SKM-1 treated with dmso at 0.1 percent for 144 hours (cell line): ENCODE results near the gene GPC6.

Source experiments
- DNase-seq: peaks from one replicate; lab custom pipeline; 2025; ENCODE audit not compliant: unreplicated experiment; lab: John Stamatoyannopoulos, UW

Gene GPC6

DNA sequence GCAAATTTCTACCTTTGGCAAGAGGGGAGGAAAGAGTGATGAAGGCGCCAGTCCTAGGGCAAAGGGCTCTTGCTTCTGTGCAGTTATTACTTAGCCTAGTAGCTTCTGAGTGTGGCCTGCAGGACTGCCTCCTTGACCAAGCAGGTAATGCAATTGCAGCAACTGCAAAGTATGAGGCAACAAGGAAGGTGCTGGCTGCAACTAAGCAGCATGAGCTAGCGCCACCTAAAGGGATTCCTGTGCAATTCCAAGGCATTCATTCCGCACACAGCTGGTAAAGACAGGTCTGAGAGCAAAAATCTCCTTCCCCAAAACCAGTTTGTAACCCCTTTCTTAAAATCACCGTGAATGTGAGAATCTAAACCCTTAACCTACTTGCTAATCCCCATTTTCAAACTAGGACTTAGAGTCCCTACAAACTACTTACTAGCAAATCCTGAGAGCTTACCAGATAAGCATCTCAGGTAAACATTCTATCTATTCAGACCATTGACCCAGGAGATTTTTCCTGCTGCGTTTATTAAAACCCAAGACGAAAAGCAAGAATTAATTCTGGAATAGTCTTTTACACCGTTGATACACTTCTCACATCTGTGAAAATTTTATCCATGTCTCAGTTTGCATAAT lies 1190.0 kb downstream of the GPC6 start:
- DNase-seq: peak; percentile 38

DNA sequence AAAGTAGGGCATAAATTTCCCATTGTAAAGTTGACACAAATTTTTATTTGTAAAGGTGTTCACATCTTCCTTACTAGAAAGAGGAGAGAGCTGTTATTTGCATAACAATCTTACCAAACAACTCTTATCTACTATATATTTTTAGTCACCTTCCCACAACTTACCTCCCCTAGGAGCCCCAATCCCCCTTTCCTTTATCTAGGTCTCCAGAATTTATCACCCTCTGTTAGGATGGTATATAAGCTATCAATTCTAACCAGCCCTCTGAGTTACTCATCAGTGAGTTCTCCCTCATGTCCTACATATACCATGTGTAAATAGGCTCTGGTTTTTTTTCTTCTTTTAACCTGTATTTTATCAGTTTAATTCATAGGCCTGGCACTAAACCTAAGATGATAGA lies 1190.7 kb downstream of the GPC6 start:
- DNase-seq: no peak

DNA sequence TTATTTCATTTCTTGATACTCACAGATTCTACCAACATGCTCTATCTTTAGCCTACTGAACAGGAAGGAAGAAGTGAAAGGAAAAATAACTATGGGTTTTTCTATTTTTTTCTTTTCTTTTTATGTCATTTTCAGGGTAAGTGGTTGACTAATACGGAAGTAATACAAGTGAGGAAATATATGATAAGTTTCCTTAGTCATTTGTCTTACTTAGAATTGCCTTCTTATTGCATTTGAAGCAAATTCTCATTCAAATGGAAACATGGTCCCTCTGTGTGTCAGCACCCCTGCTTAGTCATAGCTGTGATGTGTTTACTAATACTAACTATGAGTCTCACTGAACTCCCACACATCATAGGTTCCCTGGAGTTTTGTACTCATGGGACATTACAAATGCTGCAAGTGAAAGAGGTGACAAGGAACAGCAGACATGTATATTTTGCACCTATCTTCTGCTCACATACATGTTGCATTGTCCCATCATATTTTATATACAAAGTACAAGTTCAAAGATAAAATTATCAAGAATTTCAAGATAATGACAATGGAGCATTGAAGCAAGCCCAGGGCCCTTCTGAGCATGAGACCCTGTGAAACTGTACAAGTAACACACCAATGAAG lies 1192.8 kb downstream of the GPC6 start:
- DNase-seq: peak; percentile 6

DNA sequence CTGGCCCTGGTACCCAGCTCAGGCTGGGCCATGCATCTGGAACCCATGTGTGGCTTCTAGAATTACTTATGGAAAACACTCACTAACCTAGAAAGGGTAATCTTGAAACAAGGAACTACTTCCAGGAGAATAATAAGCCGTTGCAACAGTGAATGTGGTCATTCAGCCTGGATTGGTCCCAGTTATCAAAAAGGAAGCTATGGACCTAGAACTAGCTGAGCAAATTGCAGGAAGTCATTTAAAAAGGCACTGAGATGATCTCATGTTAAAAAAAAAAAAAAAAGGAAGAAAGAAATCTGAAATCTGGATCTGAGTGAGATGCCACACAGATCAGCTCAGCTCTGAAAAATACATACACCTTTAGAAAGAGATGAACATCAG lies 1193.3 kb downstream of the GPC6 start:
- DNase-seq: peak; percentile 48

DNA sequence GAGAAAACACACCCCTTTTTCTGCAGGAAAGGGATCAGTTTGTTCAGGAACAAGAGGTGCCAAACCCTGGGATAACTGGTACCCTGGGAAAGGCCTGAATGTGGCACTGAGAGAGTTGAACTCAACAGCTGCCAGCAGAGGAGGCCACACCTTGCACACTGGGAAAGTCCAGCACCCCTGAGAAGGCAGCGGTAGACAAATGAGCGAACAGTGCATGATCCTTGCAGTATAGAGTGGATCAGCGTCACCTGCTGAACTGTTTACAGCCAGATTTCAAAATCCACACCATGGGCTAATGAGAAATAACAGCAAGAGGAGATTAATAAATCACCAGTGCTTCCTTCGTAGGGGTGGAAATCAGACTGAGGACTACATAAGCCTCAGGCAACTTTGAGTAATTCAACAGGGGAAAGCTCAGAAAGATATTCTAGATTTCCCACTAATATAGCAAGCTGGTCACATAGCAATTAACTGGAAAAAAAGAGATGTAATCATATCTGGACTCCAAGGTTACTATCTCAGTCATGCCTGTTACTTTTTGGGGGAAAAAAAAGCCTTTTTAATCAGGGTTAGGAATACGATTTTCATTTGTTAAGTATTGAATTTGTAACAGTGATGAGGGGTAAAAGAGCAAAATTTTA lies 1200.8 kb downstream of the GPC6 start:
- DNase-seq: no peak

DNA sequence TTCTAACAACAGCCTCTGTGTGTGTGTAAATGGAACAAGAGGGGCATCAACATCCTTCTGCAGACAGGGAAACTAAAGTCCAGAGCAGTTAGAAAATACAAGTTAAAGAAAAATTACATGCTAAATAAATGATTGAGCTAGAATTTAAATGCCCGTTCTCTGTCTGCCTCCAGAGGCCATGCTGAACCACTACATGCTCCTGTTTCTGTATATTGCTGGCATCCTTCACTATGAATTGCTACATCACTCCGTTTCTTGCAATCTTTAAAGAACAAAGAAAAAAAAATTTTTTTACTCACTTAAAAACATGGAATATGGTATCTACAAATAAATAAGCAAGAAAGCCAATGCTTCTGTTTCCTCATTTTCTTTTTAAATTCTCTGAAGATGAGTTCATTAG lies 1205.0 kb downstream of the GPC6 start:
- DNase-seq: no peak

DNA sequence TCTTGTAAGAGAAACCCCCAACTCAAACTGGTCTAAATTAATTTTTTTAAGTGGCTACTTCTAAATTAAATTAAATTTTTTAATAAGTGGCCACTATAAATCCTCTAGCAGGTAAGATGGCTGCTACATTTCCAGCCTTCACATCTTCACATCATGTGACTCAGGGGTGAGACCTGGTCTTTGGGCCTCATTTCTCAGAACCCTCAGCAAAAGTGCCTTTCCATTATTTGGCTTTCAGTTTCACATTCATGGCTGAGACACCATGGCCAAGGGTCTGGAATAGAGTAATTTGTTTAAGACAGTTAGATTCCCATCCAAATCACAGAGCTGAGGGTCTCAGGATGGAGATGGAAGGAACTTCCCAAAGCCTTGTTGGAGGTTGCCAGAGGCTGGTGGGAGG lies 1205.4 kb downstream of the GPC6 start:
- DNase-seq: no peak

DNA sequence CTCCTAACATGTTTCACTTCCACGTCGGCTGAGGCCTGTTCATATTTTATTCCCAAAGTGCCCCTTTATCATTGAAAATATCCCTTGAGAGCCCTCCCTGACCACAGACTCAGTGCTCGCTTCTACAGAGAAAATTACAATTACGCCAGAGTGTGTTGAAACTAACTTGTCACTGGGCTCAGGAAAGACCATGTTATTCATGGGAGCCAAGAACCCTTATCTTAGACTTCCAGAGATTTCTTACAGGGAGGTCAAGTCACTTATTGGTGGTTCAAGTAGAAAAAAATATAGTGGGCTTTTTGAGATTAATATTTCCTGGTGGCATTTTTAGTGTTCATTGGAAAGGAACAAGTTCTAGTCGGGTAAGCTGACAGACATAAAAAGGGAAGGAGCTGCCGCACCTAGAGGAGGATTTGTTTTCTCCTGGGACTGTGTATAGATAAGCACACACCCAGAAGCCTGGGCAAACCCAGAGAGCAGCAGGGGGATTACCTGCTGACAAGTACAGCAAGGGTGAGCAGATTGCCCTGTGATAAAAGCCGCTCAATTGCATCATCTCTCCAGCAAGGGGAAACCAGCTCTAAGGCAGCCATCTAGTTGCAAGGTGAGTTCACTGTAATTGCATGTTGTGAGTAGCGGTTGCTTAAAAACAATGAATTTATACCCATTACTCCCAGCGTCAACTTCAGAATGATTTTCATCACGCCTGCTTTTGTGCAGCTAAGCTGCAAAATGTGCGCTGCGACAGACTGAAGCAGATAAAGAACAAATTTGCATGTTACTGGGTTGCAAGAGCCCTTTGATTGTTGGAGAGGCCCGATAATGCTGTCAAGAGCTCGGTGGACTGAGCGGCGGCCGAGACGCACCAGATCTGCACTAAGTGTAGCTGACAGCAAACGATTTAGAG lies 1206.7 kb downstream of the GPC6 start:
- DNase-seq: peak; percentile 29

DNA sequence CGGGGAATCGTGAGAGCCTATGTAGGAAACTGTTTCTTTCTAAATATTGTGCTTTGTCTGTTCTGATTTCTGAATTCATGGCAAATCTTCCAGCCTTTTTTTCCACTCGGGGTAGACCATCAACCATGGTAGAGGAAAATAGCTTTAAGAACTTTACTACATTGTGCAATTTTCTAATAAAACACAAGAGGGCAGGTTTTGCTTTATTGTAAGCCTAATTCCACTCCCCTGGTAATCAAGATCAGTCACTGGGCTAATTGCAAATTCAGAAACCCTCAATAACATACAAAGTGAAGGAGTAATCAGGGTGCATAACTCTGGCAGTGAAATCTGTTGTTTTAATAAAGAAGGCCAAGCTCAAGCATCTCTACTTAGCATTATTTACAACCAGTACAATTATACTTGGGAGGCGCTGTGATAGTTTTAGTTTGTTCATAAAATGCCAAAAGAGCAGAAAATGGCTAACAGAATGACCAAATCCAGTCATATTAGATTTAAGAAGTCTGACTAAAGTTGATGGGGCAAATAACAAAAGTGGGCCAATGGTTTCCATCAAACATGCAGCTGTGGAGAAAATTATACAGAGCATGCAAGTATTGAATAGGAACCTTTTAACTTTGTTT lies 1209.1 kb downstream of the GPC6 start:
- peak; percentile 43 for DNase-seq

DNA sequence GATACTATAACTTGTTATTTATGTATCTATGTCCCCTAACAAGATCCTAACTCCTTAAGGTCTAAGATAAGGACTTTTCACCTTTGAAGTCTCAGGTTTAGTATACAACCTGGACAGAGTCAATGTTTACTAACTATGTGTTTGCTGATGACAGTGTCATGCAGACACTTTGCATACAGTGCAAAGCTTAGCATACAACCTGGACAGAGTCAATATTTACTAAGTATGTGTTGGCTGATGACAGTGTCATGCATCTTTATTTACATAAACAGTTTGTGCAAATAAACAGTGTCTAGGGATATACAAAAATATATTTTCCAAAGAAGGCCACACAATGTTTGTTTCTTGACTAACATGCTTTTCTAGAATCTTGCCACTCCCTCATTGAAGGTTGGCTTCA lies 1218.2 kb downstream of the GPC6 start:
- DNase-seq: no peak

DNA sequence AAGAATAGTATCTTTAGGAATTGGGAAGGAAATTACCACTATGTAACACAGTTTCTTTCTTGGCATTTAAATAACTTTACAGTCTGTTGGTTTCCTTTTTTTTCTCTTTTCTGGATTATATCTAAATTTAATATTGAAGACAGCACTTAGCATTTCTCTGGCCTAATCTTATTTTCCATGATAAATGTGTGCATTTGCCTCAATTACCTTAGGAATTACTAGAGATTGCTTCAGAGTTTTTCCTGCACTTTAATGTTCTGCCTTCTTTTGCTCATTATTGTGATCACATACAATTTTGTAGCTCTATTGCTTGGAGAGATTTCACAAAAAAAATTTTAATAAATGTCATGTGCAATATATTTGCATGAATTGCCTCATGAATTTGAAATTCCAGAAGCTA lies 1227.7 kb downstream of the GPC6 start:
- DNase-seq: no peak

DNA sequence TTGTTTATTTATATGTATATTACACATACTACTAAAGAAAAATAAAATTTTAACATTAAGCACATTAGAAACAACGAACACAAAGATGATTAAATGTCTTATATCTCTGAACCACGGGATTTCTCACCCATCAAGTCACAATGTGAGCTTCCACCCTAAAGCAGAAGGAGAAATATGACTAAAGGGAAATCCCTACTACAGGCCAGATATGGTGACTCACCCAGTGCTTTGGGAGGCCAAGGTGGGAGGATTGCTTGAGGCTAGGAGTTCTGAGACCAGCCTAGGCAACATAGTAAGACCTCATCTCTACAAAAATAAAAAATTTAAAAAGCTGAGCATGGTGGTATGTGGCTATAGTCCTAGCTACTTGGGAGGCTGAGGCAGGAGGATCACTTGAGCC lies 1228.3 kb downstream of the GPC6 start:
- DNase-seq: no peak

DNA sequence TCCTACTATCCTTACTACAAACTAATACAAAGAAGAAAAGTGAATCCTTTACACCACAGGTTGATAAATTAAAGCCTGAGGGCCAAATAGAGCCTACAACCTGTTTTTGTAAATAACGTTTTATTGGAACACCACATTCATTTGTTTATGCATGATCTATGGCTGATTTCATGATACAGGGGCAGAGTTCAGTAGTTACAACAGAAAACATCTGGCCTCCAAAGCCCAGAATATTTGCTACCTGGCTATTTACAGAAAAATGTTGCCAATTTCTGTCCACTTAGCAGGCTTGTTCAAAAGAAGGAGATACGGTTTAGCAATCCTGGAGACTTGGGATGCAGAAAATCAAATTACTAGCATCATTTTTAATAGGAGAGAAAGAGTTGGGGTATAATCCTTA lies 1228.8 kb downstream of the GPC6 start:
- no peak for DNase-seq
